Measurements from ENCODE around the gene SHOC1. TPM values are rescaled to one million over a fixed set of nuclear protein-coding genes. Genes with fewer than 3 reads are reported as not detected.
A peak's percentile ranks its signal among the peaks of the same experiment; 100 is the strongest.

Gene SHOC1
- total and polyA plus RNA-seq, 2 donors (not counting 3 experiments of a cell fraction or from before 2014, with no cell fraction given): not detected

DNA sequence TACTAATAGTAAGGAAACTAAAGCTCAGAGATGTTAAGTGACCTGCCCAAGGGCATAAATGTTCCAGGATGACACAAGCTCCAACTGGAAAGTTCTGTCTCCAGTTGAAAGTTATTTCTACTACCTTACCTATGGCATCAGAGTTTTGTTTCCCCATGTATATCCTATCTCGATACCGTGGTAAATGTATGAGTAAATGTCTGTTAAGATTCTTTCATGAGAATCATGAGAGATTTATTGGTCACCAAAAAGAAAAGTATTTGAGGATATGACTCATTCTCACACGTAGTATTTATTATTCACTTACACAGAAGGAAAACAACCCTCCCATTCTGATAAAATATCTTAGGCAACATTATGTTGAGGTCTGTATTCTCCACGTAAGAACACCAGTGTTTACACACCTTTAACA, 11.1 kb upstream of the SHOC1 start:
- peak overlapping the region; percentile 30 for H3K9ac ChIP-seq (replicated peaks; ENCODE audit: extremely low read depth, insufficient read depth, low read length)
- H4K20me1 ChIP-seq (replicated peaks; ENCODE audit: control insufficient read depth, extremely low read depth, insufficient read depth, low read length): no peaks in the 10 kb centered on the region
- dilution Hi-C loops (cut with MboI; ENCODE audit: extremely low pct_ligation_motif_present, low sequenced_read_pairs): no loop called here
- H3K36me3 ChIP-seq (ENCODE audit: control insufficient read depth in 2 of 2, extremely low read depth in 1 of 2, insufficient read depth in 2 of 2, low read length in 2 of 2): no peaks in the 10 kb centered on the region
- H3K79me2 ChIP-seq (ENCODE audit: control insufficient read depth, insufficient read depth, low read length): no peaks in the 10 kb centered on the region
- ChIA-PET POLR2A (interaction anchor here (1.2 kb wide), 1 partner anchor 90 kb away, joined by 3 read pairs; the partner anchor contains the start of gene UGCG), CTCF (interaction anchor here (2.1 kb wide), 1 partner anchor 269 kb away, joined by 8 read pairs; no protein-coding TSS in a partner anchor)
- peaks cover 24% of the 10 kb centered on the region for H3K4me1 ChIP-seq (ENCODE audit: control insufficient read depth, extremely low read depth, insufficient read depth, low read length)
- no TSS peak for BruUV-seq (replicated peaks)
- no peaks in the 10 kb centered on the region for H3K27me3 ChIP-seq (ENCODE audit: control insufficient read depth in 2 of 2, insufficient read depth in 2 of 2, low read length in 2 of 2)
- H3K4me2 ChIP-seq (ENCODE audit: insufficient read depth, low read length): peak overlapping the region; percentile 73
- DNase-seq (ENCODE audit: low read depth, low spot score) (peak; percentile 92), FAIRE-seq (no peak)
- intact Hi-C loops (cut with micrococcal nuclease): loop anchor here (2.0 kb wide), 1 partner anchor 61 kb away; no protein-coding TSS in a partner anchor
- H2AFZ ChIP-seq (ENCODE audit: low read depth, low read length): peak overlapping the region; percentile 34
- H3K27ac ChIP-seq (ENCODE audit: insufficient read depth, low read depth, low read length): peak overlapping the region; percentile 84
- no peaks in the 10 kb centered on the region for H3K9me1 ChIP-seq (replicated peaks; ENCODE audit: control insufficient read depth, extremely low read depth, insufficient read depth, low read length)
- no peak overlapping the region for H3K4me3 ChIP-seq (replicated peaks in 1 of 3; ENCODE audit: insufficient read depth in 1 of 3, low read depth in 1 of 3, low read length in 3 of 3)
- TF ChIP-seq GATA2 (IDR thresholded peaks at IDR 0.05; ENCODE audit: insufficient read depth, insufficient read length, low read depth, low read length) (peak; percentile 30), MYC (IDR thresholded peaks at IDR 0.05; ENCODE audit: low read depth, low read length) (no peak), POLR2A (IDR thresholded peaks at IDR 0.05; ENCODE audit: low read depth, low read length) (no peak), JUN (IDR thresholded peaks at IDR 0.05; ENCODE audit: borderline replicate concordance, insufficient read depth, insufficient read length, low read depth) (peak; percentile 92), FOS (IDR thresholded peaks at IDR 0.05; ENCODE audit: borderline replicate concordance, insufficient read depth, low read length) (peak; percentile 87), EZH2 (IDR thresholded peaks at IDR 0.05; ENCODE audit: borderline replicate concordance, low read depth, low read length, severe bottlenecking) (no peak), POLR2AphosphoS5 (IDR thresholded peaks at IDR 0.05; ENCODE audit: insufficient read depth, low read depth, low read length) (no peak)
- TF ChIP-seq, protein P1, sequence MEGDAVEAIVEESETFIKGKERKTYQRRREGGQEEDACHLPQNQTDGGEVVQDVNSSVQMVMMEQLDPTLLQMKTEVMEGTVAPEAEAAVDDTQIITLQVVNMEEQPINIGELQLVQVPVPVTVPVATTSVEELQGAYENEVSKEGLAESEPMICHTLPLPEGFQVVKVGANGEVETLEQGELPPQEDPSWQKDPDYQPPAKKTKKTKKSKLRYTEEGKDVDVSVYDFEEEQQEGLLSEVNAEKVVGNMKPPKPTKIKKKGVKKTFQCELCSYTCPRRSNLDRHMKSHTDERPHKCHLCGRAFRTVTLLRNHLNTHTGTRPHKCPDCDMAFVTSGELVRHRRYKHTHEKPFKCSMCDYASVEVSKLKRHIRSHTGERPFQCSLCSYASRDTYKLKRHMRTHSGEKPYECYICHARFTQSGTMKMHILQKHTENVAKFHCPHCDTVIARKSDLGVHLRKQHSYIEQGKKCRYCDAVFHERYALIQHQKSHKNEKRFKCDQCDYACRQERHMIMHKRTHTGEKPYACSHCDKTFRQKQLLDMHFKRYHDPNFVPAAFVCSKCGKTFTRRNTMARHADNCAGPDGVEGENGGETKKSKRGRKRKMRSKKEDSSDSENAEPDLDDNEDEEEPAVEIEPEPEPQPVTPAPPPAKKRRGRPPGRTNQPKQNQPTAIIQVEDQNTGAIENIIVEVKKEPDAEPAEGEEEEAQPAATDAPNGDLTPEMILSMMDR (IDR thresholded peaks at IDR 0.05; ENCODE audit: extremely low read depth in 1 of 2, insufficient read depth in 1 of 2, low read depth in 1 of 2, low read length in 2 of 2): no peak
- TF ChIP-seq, protein P2, sequence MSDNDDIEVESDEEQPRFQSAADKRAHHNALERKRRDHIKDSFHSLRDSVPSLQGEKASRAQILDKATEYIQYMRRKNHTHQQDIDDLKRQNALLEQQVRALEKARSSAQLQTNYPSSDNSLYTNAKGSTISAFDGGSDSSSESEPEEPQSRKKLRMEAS (IDR thresholded peaks at IDR 0.05; ENCODE audit: insufficient read depth, insufficient read length): no peak
- no peaks in the 10 kb centered on the region for H3K9me3 ChIP-seq (replicated peaks; ENCODE audit: control insufficient read depth, insufficient read depth, low read length)
